Smooth muscle cell (in vitro differentiated cells): ENCODE data around the gene RAPSN. TPM values are rescaled to one million over a fixed set of nuclear protein-coding genes. Genes with fewer than 3 reads are reported as not detected.

ENCODE experiments used
- DNase-seq: peaks from one replicate; lab custom pipeline; 2025; ENCODE audit not compliant: unreplicated experiment; lab: John Stamatoyannopoulos, UW
- H2AFZ ChIP-seq: fragments of 200-600 bp; sonication (generic); 2 replicates; pipeline ENCODE4 v1.6.0; 2016; ENCODE audit warnings: antibody characterized with exemption, low read depth, mild to moderate bottlenecking
- H3F3A ChIP-seq: fragments of 200-600 bp; sonication (generic); 2 replicates; pipeline ENCODE4 v1.6.0; 2017; ENCODE audit warnings: antibody characterized with exemption, low read depth
- H3K27ac ChIP-seq: fragments of 200-600 bp; sonication (generic); 2 replicates; pipeline ENCODE4 v1.5.1; 2016; ENCODE audit warnings: low read depth, mild to moderate bottlenecking
- H3K27me3 ChIP-seq: fragments of 200-600 bp; sonication (generic); 2 replicates; pipeline ENCODE4 v1.6.1; 2016; ENCODE audit warnings: low read depth, mild to moderate bottlenecking
- H3K36me3 ChIP-seq: fragments of 200-600 bp; sonication (generic); 2 replicates; pipeline ENCODE4 v1.5.1; 2016; ENCODE audit warnings: low read depth
- H3K4me1 ChIP-seq: fragments of 200-600 bp; sonication (generic); 2 replicates; pipeline ENCODE4 v1.5.1; 2016; ENCODE audit warnings: low read depth
- H3K4me2 ChIP-seq: fragments of 200-600 bp; sonication (generic); 2 replicates; pipeline ENCODE4 v1.6.0; 2016; ENCODE audit warnings: mild to moderate bottlenecking
- H3K4me3 ChIP-seq: fragments of 200-600 bp; sonication (generic); 2 replicates; pipeline ENCODE4 v1.5.1; 2016; ENCODE audit warnings: mild to moderate bottlenecking
- H3K79me2 ChIP-seq: fragments of 200-600 bp; sonication (generic); 2 replicates; pipeline ENCODE4 v1.6.0; 2016; ENCODE audit warnings: low read depth, mild to moderate bottlenecking
- H3K9ac ChIP-seq: fragments of 200-600 bp; sonication (generic); 2 replicates; pipeline ENCODE4 v1.6.0; 2016; ENCODE audit warnings: low read depth
- H3K9me3 ChIP-seq: fragments of 200-600 bp; sonication (generic); replicated peaks from 2 replicates; pipeline ENCODE4 v1.5.1; 2016; ENCODE audit warnings: low read depth
- H4K20me1 ChIP-seq: fragments of 200-600 bp; sonication (generic); 2 replicates; pipeline ENCODE4 v1.6.0; 2016; ENCODE audit warnings: low read depth
- CTCF ChIP-seq: fragments of 200-600 bp; sonication (generic); IDR thresholded peaks from 2 replicates; pipeline ENCODE4 v1.5.1; 2017; ENCODE audit warnings: borderline replicate concordance, mild to moderate bottlenecking, antibody characterized with exemption; ENCODE audit not compliant: insufficient read depth, poor library complexity, severe bottlenecking
- WGBS: methylation state at CpG from one replicate; pipeline ENCODE4 v1.1.7; 2016; ENCODE audit warnings: low lambda C conversion rate; 5-methylcytosine and 5-hydroxymethylcytosine counted together
- polyA plus RNA-seq: library from polyadenylated mRNA; unstranded; fragments of >200 nt; fragmentation: Nextera tagmentation; extraction: Ambion mirVana; gene quantifications from 2 replicates; pipeline ENCODE4 v1.2.1, GENCODE V29; 2016
- total RNA-seq: library from RNA; depleted of rRNA; stranded (reverse); fragments of >200 nt; gene quantifications from 2 replicates; pipeline ENCODE4 v1.2.3, GENCODE V29; 2014

The RAPSN gene
- total RNA-seq = not detected in 2 replicates
- polyA plus RNA-seq = 0.41 and 0.96 TPM in 2 replicates

GRCh38 chr11:47448566-47449427, at the start of gene RAPSN:
RAPSN (minus strand) TSS chr11:47449136; CDS start chr11:47448964, 172 bp downstream.
- Histone ChIP-seq H3K27me3 (no peaks in the 10 kb centered on the region), H3K27ac (no peak within 1 kb of the TSS), H3K4me3 (no peak within 1 kb of the TSS), H3K79me2 (no peaks in the 10 kb centered on the region), H3K4me2 (no peak within 1 kb of the TSS), H3K4me1 (no peaks in the 10 kb centered on the region), H4K20me1 (no peaks in the 10 kb centered on the region), H3F3A (no peaks in the 10 kb centered on the region), H2AFZ (no peak within 1 kb of the TSS), H3K9me3 (no peaks in the 10 kb centered on the region), H3K36me3 (no peaks in the 10 kb centered on the region), H3K9ac (no peak within 1 kb of the TSS)
- no peak for DNase-seq
- no peak for TF ChIP-seq CTCF
- 94% methylated on average over 30 of the region's 32 CpGs for WGBS

GRCh38 chr11:47498149-47498548, 49.2 kb upstream of the RAPSN start:
- no peak for DNase-seq
- Histone ChIP-seq H3K4me2 (no peak overlapping the region), H3K36me3 (peaks cover 5% of the 10 kb centered on the region), H2AFZ (no peak overlapping the region), H4K20me1 (peaks cover 98% of the 10 kb centered on the region), H3K27me3 (no peaks in the 10 kb centered on the region), H3K4me1 (peaks cover 16% of the 10 kb centered on the region), H3K4me3 (no peak overlapping the region), H3K27ac (no peak overlapping the region), H3K9me3 (no peaks in the 10 kb centered on the region), H3K9ac (no peak overlapping the region), H3K79me2 (peaks cover 96% of the 10 kb centered on the region), H3F3A (peaks cover 7% of the 10 kb centered on the region)
- WGBS = 100% methylated on average over 3 of the region's 3 CpGs
- TF ChIP-seq CTCF = no peak

GRCh38 chr11:47496808-47497207, 47.9 kb upstream of the RAPSN start:
- no peak overlapping the region for H3K9ac ChIP-seq
- TF ChIP-seq CTCF = no peak
- H3K36me3 ChIP-seq = peaks cover 2% of the 10 kb centered on the region
- H3K4me2 ChIP-seq = no peak overlapping the region
- DNase-seq = no peak
- no peaks in the 10 kb centered on the region for H3K9me3 ChIP-seq
- H3F3A ChIP-seq = peaks cover 7% of the 10 kb centered on the region
- peaks cover 16% of the 10 kb centered on the region for H3K4me1 ChIP-seq
- peaks cover 97% of the 10 kb centered on the region for H3K79me2 ChIP-seq
- H3K4me3 ChIP-seq = no peak overlapping the region
- H4K20me1 ChIP-seq = peaks cover 98% of the 10 kb centered on the region
- peak overlapping the region; percentile 49 for H3K27ac ChIP-seq
- H3K27me3 ChIP-seq = no peaks in the 10 kb centered on the region
- H2AFZ ChIP-seq = no peak overlapping the region

- Histone ChIP-seq H3K36me3 (no peaks in the 10 kb centered on the region), H3K4me3 (no peak overlapping the region), H2AFZ (no peak overlapping the region), H4K20me1 (peaks cover 98% of the 10 kb centered on the region), H3K27ac (peak overlapping the region; percentile 49), H3K4me1 (peaks cover 16% of the 10 kb centered on the region), H3K4me2 (no peak overlapping the region), H3K79me2 (peaks cover 94% of the 10 kb centered on the region), H3K9me3 (no peaks in the 10 kb centered on the region), H3K27me3 (no peaks in the 10 kb centered on the region), H3F3A (peaks cover 7% of the 10 kb centered on the region), H3K9ac (no peak overlapping the region)
- no peak for DNase-seq
- no peak for TF ChIP-seq CTCF
- 92% methylated on average over 1 of the region's 1 CpG for WGBS
These were observed 46.9 kb upstream of the RAPSN start for GRCh38 chr11:47495856-47496217.
